SW 1271 (cell line): ENCODE results near the gene ZNF341.
"Not testable (repeated sequence)": the region's sequence is repeated elsewhere in the genome, so short reads cannot be mapped to it uniquely, and the experiment has no call there.

Experiments used
- DNase-seq, 2 experiments: peaks; one replicate each; lab custom pipeline; 2025; lab: John Stamatoyannopoulos, UW

ZNF341 gene

GRCh38 chr20:33770005-33770404, 38.2 kb downstream of the ZNF341 start:
- DNase-seq, result no peak

GRCh38 chr20:33771938-33772337, 40.1 kb downstream of the ZNF341 start:
- no peak for DNase-seq

- no peak for DNase-seq
These were observed 40.6 kb downstream of the ZNF341 start for GRCh38 chr20:33772439-33772838.

GRCh38 chr20:33773412-33774089, 41.8 kb downstream of the ZNF341 start:
- DNase-seq, result no peak

- DNase-seq, result no peak
These were observed 46.0 kb downstream of the ZNF341 start for GRCh38 chr20:33777816-33778215.

GRCh38 chr20:33781133-33781532, 49.3 kb downstream of the ZNF341 start:
- no peak for DNase-seq

- DNase-seq, result no peak
These were observed 50.1 kb downstream of the ZNF341 start for GRCh38 chr20:33781945-33782344.

- no peak for DNase-seq
These were observed 51.5 kb downstream of the ZNF341 start for GRCh38 chr20:33783256-33783655.

- no peak for DNase-seq
These were observed 52.0 kb downstream of the ZNF341 start for GRCh38 chr20:33783818-33784217.

- DNase-seq, result no peak
These were observed 52.4 kb downstream of the ZNF341 start for GRCh38 chr20:33784225-33784624.

- no peak for DNase-seq
These were observed 53.7 kb downstream of the ZNF341 start for GRCh38 chr20:33785503-33785902.

GRCh38 chr20:33787253-33787891, 55.6 kb downstream of the ZNF341 start:
- no peak for DNase-seq

- DNase-seq, result no peak
These were observed 56.7 kb downstream of the ZNF341 start for GRCh38 chr20:33788351-33789049.

GRCh38 chr20:33789109-33789857, 57.5 kb downstream of the ZNF341 start:
- DNase-seq, result peak; percentile 100

GRCh38 chr20:33789858-33790182, 58.0 kb downstream of the ZNF341 start:
- no peak for DNase-seq

- DNase-seq, result no peak
These were observed 58.8 kb downstream of the ZNF341 start for GRCh38 chr20:33790566-33790965.

GRCh38 chr20:33791021-33791420, 59.2 kb downstream of the ZNF341 start:
- DNase-seq, result no peak

- no peak for DNase-seq
These were observed 59.7 kb downstream of the ZNF341 start for GRCh38 chr20:33791540-33791939.

GRCh38 chr20:33791959-33792597, 60.3 kb downstream of the ZNF341 start:
- peak in 1 of 2 experiments; percentile 65 for DNase-seq

GRCh38 chr20:33792598-33792989, 60.8 kb downstream of the ZNF341 start:
- not testable (repeated sequence) for DNase-seq

- DNase-seq, result no peak
These were observed 61.5 kb downstream of the ZNF341 start for GRCh38 chr20:33793011-33793931.
